NB4 (cell line): ENCODE results near the gene ASPDH.

ENCODE experiments used
- DNase-seq: peaks from one replicate; pipeline ENCODE4 v3.0.0; 2010; ENCODE audit warnings: low read depth
- H3K4me3 ChIP-seq: one replicate; pipeline ENCODE4 v1.5.1; 2011; ENCODE audit warnings: mild to moderate bottlenecking, low read depth, low read length, moderate library complexity
- CTCF ChIP-seq: IDR thresholded peaks from one replicate; pipeline ENCODE4 v1.5.1; 2012; ENCODE audit warnings: low read depth, low read length
- MAX ChIP-seq: IDR thresholded peaks from 2 replicates; pipeline ENCODE4 v1.6.1; 2011; ENCODE audit warnings: low read depth, low read length
- MYC ChIP-seq: IDR thresholded peaks from 2 replicates; pipeline ENCODE4 v1.6.1; 2011; ENCODE audit warnings: low read depth, low read length
- POLR2A ChIP-seq: IDR thresholded peaks from 2 replicates; pipeline ENCODE4 v1.6.1; 2011; ENCODE audit warnings: mild to moderate bottlenecking; ENCODE audit not compliant: insufficient read length; ENCODE audit errors: extremely low read depth

ASPDH gene

DNA sequence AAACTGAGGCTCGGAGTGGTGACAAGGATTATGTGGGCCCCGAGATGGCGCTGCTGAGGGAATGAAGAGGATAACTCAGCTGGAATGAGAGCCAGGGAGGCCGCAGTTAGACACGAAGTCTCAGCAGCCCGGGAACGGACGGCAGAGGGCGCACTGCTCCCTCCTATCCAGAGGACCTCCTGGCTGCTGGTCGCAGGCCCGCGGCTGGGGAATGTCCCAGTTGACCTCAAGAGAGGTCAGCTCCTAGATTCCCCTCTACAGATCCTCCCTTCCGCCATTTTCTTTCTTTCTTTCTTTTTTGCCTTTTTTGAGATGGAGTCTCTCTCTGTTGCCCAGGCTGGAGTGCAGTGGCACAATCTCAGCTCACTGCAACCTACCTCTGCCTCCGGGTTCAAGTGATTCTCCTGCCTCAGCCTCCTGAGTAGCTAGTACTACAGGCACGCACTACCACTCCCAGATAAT is 24.1 kb upstream of the ASPDH start:
- TF ChIP-seq POLR2A (no peak), CTCF (peak; percentile 84)
- H3K4me3 ChIP-seq, result no peak overlapping the region
- DNase-seq, result peak; percentile 82

GRCh38 chr19:50537306-50537685 is 23.6 kb upstream of the ASPDH start:
- H3K4me3 ChIP-seq, result no peak overlapping the region
- TF ChIP-seq MAX, result no peak
- TF ChIP-seq CTCF, result no peak
- no peak for TF ChIP-seq POLR2A
- no peak for TF ChIP-seq MYC
- no peak for DNase-seq

DNA sequence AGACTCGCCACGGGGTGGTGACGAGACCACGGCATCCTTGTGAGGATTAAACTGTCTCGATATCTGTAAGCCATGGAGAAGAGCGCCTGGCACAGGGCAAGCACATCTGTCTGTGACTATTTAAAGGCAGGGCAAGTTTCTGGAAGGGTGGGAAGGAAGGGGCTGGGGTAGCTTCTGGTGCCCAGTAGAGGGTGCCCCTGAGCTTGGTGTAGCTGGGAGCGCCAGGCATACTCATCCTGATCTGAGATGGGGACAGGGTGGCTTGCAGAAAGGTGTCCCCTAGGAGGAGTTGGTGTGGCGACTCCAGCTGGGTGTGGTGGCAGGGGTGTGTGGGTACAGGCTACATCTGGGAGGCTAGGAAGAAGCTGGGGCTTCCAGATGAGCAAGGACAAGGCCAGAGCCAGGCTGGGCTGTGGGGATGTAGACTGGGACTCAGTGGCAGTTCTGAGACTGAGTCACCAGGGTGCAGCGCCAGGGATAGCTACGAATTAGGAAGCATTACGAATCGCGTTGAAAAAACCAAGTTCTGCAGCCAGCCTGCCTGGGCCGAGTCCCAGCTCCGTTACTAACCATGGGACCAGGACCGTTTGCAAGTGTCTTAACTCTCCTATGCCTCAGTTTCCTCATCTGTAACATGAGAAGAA is 23.1 kb upstream of the ASPDH start:
- H3K4me3 ChIP-seq, result no peak overlapping the region
- TF ChIP-seq CTCF, result no peak
- no peak for TF ChIP-seq MYC
- TF ChIP-seq POLR2A, result no peak
- no peak for TF ChIP-seq MAX

DNA sequence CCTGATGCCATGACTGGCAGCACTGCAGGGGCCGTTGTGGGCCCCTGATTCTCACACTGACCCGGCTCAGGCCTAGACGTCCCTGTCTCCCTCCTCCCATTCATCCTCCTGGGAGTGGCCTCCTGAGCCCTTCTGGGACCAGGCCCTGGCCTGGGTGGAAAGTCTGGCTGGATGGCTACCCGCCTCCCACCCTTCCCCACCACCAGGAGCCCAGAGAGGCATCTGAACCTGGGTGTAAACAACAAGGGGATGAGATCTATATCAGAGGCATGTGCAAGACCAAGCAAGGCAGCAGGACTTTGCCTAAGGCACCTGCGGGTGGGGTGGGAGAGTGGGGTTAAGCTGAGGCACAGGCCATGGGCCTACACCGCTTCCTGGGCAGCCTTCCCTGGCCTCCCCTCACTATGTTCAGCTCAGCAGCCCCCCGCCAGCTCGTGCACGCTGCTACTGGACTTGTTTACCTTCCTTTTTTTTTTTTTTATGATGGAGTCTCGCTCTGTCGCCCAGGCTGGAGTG is 22.0 kb upstream of the ASPDH start:
- H3K4me3 ChIP-seq, result no peak overlapping the region
- TF ChIP-seq MYC (no peak), CTCF (no peak), POLR2A (no peak), MAX (no peak)
- no peak for DNase-seq

More for the DNA sequence above, 23.1 kb upstream of the ASPDH start:
- DNase-seq, result no peak

DNA sequence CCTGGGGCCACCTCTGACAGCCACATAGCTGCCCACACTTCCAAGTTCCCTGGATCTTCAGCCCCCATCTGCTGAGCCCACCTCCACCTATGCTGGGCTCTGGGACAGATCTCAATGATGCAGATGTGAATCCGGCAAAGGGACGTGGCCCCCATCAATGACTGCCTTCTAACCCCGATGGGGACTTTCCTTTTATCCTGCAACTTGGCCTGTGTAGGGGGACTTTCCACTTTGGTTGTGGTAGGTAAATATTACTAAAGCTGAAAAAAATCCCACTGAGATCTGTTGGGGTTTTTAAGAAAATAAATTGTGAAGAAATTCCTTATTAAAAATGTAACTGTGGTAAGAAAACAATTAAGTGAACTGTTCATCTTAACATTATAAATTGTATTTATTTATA is 20.8 kb upstream of the ASPDH start:
- DNase-seq, result no peak
- TF ChIP-seq POLR2A (no peak), MAX (no peak), MYC (no peak), CTCF (no peak)
- H3K4me3 ChIP-seq, result no peak overlapping the region

DNA sequence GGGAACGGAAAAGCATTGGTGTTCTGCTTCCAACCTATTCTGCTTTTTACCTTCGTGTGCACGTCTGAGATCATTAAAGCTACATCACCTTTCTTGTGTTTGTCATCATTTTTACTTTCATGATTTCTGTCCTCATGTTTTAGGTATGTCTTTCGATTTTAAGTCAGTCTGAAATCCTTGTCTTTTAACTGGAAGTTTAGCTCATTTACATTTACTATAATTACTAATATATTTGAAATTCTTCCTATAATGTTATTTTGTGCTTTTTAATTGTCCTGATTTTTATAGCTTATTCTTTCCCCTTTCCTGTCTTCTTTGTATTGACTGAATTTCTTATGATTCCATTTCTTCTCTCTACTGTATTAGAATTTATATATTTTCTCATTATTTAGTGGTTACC is 19.2 kb upstream of the ASPDH start:
- TF ChIP-seq CTCF, result no peak
- H3K4me3 ChIP-seq, result no peak overlapping the region
- DNase-seq, result no peak
